GM10266 (cell line): ENCODE measurements around the gene CNDP1.

Experiments used
- DNase-seq: peaks from one replicate; pipeline ENCODE4 v3.0.0; 2012; ENCODE audit errors: extremely low spot score
- TF ChIP-seq, protein P1 (sequence below): IDR thresholded peaks from 2 replicates; pipeline ENCODE4 v1.5.1; 2012; ENCODE audit warnings: mild to moderate bottlenecking, low read depth; ENCODE audit not compliant: control insufficient read depth, insufficient read depth; ENCODE audit errors: missing control alignments

CNDP1 gene

DNA sequence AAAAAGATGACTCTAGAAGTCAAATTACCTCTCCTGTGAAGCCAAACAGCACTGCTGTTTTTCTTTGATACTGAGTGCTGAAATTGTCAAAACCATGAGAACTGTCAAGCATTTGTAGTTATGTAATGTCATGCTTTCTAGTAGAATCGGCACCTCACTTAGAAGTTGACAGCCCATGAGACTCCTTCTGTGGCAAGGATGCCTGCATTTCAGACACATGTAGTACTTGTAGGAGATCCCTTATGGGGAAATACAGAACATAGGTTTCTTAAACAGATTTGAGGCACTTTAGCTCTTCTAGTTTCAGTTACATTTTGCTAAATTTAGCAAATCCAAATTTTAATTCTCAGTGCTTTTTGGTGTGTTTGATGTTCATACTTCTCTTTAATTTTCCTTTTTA is 79.1 kb downstream of the CNDP1 start:
- DNase-seq: no peak
- TF ChIP-seq, protein P1, sequence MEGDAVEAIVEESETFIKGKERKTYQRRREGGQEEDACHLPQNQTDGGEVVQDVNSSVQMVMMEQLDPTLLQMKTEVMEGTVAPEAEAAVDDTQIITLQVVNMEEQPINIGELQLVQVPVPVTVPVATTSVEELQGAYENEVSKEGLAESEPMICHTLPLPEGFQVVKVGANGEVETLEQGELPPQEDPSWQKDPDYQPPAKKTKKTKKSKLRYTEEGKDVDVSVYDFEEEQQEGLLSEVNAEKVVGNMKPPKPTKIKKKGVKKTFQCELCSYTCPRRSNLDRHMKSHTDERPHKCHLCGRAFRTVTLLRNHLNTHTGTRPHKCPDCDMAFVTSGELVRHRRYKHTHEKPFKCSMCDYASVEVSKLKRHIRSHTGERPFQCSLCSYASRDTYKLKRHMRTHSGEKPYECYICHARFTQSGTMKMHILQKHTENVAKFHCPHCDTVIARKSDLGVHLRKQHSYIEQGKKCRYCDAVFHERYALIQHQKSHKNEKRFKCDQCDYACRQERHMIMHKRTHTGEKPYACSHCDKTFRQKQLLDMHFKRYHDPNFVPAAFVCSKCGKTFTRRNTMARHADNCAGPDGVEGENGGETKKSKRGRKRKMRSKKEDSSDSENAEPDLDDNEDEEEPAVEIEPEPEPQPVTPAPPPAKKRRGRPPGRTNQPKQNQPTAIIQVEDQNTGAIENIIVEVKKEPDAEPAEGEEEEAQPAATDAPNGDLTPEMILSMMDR: no peak

DNA sequence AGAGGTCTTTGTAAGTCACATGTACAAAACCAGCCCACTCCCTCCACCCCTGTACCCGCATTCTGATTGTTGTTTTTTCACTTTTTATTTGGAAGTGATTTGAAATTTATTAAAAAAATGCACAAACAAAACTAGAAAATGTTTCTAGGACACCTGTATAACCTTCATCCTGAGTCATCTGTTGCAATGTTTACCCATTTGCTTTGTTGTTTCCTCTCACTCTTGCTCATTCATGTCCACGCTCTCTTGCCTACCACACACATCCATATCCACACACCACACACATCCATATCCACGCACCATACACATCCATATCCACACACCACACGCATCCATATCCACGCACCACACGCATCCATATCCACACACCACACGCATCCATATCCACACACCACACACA is 82.2 kb downstream of the CNDP1 start:
- TF ChIP-seq, protein P1: no peak
- no peak for DNase-seq

DNA sequence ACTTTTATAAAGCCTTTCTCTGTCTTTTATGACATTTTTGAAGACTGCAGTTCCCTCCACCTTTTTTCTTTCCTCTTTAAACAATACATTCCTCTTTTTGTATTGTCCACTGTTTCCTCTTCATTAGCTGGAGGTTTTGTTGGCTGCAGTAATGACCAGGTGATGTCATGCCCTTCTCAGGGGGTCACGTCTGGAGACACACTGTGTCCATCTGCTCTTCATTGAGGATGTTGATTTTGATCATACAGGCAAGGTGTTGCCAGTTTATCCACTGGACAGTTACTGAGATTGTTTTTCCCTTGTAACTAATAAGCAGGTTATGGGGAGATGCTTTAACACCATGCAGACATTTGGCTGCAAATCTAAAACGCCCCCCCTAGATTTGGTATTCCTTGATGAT is 83.2 kb downstream of the CNDP1 start:
- TF ChIP-seq, protein P1: no peak
- DNase-seq: no peak

DNA sequence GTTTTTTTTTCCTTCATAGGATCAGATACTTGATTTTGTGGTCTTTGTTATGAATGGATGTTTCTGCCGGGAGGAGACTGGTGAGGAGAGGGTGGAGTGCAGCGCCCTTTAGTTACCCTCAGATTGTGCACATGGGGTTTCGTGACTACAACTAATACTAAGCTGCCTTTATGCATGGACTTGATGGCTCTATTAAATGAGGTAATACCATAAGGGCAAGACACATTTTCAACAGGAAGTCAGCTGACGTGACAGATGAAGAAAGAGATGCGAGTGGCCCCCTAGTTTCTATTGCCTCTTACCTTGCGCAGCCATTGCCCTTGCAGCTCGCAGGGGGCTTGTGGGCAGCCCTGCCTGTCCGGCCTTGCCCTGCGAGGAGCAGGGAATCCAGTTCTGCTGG is 87.8 kb downstream of the CNDP1 start:
- TF ChIP-seq, protein P1: no peak
- DNase-seq: no peak

DNA sequence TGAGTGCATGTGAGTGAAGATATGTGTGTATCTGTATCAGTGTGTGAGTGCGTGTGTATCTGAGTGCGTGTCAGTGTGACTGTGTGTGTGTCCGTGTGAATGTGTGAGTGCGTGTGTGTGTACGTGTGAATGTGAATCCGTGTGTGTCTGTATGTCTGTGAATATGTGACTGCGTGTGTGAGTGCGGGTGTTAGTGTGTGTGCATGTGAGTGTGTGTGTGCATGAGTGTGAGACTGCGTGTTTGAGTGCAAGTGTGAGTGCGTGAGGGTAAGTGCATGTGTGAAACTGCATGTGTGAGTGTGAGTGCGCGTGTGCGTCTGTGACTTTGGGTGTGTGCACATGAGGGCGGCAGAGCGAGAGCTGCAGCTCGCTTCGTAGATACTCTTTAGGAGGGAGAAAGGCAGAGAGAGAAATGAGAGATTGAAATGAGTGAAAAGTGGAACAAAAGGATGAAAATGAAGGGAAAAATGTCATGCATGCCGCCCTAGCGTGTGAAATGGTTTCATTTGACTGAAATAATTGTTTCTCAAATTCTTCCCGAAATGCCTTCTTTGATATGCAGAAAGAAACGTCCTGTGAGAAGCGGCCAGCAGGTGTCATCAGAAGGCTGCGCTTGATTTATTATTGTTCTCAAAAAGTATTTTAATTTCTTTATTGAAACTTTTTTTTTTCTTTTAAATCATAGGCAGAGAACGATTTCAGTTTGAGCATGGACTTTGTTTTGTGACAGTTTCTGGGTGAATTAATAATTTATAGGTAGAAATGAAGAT is 88.9 kb downstream of the CNDP1 start:
- TF ChIP-seq, protein P1: peak; percentile 24
- DNase-seq: no peak

DNA sequence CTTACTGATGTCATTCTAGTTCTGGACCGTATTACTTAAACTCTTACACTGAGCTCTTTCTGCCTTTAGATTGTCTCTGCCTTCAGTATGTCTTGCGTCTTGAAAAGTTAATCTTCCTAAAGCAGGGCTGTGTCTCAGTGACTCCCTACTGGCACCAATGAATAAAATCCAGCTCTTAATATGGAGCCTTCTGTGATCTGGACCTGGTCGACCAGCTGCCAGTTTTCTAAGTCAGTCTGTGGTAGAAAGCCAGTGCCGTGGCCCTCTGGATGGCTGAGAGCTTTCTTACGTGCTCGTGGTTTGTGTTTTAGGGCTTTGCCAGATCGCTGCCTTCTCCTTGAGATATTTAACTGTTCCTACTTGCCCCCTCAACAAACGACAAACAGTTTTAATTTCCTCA is 90.2 kb downstream of the CNDP1 start:
- TF ChIP-seq, protein P1: no peak
- no peak for DNase-seq

DNA sequence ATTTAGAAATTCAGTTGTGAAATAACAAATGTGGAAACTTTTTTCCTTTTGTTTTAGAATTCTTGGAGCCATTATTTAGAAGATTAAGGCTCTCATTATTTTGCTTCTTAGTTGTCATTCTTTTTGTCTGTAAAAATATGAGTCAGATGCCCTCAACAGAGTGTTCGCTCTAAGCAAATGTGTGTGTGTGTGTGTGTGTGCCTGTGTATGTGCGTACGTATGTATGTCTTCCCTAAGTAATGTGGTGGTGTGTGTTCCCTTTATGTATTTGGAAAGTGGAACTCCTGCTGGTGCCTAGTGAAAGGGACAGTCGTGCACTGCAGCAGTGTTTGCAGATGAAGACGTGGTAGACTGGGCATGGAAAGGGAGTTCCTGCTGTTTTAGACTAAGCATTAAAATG is 90.9 kb downstream of the CNDP1 start:
- no peak for DNase-seq
- TF ChIP-seq, protein P1: no peak
